ENCODE measurements around the gene CCDC63. TPM values are rescaled to one million over a fixed set of nuclear protein-coding genes. Genes with fewer than 3 reads are reported as not detected.

Gene CCDC63
- total RNA-seq, 4 donors from 2014 or later, result not detected

DNA sequence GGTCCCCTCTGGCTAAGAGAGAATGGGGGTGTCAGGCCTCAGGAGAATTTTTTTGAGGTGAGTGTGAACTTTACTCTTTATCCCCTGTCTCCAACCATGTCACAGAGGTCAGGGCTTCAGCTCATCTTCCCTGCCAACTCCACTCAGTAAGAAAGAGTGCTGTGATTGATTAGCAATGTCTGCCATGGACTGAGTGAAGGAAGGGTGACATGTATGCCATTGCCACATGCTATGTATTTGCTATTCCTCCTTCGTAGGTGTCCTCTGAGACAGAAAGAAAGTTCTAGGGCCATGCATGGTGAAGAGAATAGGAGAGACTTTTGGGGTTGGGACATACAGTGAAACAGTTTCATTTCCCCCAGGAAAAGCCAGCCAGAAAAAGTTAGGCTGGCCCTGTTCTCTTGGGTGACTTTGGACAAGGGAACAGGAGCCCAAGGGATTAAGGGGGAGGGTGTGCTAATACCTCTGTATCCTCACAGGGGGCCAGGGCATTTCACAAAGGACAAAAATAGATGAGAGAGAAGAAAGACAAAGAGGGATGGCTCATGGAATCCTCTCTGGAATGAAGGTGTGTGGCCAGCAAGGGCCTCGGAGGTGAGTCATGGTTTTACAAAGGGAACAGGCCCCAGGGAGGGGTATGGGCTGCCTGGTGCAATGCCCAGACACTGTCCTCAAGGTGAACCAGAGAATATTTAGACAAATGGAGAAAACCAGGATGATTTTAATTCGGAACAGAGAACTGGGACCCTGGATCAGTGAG, 87.5 kb downstream of the CCDC63 start:
- no peaks in the 10 kb centered on the region for H3K9me3 ChIP-seq
- H3K4me1 ChIP-seq, result no peaks in the 10 kb centered on the region
- H3K27ac ChIP-seq, result no peak overlapping the region
- peaks cover 0 to 3% of the 10 kb centered on the region in 2 donors for H3K27me3 ChIP-seq
- TF ChIP-seq, protein P1, sequence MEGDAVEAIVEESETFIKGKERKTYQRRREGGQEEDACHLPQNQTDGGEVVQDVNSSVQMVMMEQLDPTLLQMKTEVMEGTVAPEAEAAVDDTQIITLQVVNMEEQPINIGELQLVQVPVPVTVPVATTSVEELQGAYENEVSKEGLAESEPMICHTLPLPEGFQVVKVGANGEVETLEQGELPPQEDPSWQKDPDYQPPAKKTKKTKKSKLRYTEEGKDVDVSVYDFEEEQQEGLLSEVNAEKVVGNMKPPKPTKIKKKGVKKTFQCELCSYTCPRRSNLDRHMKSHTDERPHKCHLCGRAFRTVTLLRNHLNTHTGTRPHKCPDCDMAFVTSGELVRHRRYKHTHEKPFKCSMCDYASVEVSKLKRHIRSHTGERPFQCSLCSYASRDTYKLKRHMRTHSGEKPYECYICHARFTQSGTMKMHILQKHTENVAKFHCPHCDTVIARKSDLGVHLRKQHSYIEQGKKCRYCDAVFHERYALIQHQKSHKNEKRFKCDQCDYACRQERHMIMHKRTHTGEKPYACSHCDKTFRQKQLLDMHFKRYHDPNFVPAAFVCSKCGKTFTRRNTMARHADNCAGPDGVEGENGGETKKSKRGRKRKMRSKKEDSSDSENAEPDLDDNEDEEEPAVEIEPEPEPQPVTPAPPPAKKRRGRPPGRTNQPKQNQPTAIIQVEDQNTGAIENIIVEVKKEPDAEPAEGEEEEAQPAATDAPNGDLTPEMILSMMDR (IDR thresholded peaks at IDR 0.05), result no peak
- TF ChIP-seq POLR2A (IDR thresholded peaks at IDR 0.05), result no peak
- H3K4me3 ChIP-seq, result no peak overlapping the region
- no peak for DNase-seq
- intact Hi-C loops (cut with DNase I; ENCODE audit: low total_unique reads), result no loop called here
- no peaks in the 10 kb centered on the region for H3K36me3 ChIP-seq

DNA sequence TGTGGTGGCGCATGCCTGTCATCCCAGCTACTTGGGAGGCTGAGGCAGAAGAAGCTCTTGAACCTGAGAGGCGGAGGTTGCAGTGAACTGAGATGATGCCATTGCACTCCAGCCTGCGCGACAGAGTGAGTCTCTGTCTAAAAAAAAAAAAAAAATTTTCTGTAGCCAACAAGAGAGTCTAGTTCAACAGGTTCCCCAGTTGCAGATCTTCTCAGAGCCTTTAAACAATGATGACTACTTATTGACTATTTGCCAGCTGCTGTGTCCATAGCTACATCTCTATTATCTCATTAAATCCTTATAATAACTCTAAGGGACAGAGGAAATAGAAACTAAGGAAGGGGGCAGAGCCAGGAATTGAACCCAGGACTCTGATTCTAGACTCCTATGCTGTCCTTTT, 88.8 kb downstream of the CCDC63 start:
- Histone ChIP-seq H3K36me3 (no peaks in the 10 kb centered on the region), H3K4me3 (no peak overlapping the region), H3K27ac (no peak overlapping the region), H3K4me1 (no peaks in the 10 kb centered on the region), H3K9me3 (no peaks in the 10 kb centered on the region), H3K27me3 (peaks cover 0 to 3% of the 10 kb centered on the region in 2 donors)
- TF ChIP-seq, protein P1 (IDR thresholded peaks at IDR 0.05), result no peak
- TF ChIP-seq POLR2A (IDR thresholded peaks at IDR 0.05), result no peak
- intact Hi-C loops (cut with DNase I; ENCODE audit: low total_unique reads), result no loop called here
- DNase-seq, result no peak

DNA sequence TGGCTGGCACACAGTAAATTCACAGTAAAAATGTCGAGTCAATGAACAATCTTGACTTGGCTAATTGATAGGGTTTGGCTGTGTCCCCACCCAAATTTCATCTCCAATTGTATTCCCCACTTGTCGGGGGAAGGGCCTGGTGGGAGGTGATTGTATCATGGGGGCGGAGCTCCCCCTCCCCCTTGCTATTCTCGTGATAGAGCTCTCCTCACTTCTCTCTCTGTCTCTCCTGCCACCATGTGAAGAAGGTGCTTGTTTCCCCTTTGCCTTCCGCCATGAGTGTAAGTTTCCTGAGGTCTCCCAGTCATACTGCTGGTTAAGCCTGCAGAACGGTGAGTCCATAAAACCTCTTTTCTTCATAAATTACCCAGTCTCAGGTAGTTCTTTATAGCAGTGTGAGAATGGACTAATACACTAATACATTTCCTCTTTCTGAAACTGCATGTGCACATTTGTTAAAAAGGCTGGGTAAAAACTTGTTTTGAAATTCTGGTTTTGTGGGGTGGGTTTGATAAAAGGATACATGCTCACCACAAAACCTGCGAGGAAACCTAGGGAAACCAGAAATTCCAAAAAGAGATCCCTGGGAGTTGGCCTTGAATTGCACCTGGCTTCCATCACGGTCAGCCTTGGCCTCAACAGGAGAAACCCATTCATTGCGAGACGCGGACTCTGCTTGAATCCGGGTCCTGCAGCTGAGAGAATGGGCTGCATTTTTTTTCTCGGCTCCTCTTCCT, 89.7 kb downstream of the CCDC63 start:
- no peaks in the 10 kb centered on the region for H3K4me1 ChIP-seq
- no peak for DNase-seq
- H3K9me3 ChIP-seq, result no peaks in the 10 kb centered on the region
- no peak overlapping the region for H3K4me3 ChIP-seq
- no peak overlapping the region for H3K27ac ChIP-seq
- intact Hi-C loops (cut with DNase I; ENCODE audit: low total_unique reads), result no loop called here
- peaks cover 0 to 3% of the 10 kb centered on the region in 2 donors for H3K27me3 ChIP-seq
- no peak for TF ChIP-seq POLR2A (IDR thresholded peaks at IDR 0.05)
- TF ChIP-seq, protein P1 (IDR thresholded peaks at IDR 0.05), result no peak
- H3K36me3 ChIP-seq, result no peaks in the 10 kb centered on the region

DNA sequence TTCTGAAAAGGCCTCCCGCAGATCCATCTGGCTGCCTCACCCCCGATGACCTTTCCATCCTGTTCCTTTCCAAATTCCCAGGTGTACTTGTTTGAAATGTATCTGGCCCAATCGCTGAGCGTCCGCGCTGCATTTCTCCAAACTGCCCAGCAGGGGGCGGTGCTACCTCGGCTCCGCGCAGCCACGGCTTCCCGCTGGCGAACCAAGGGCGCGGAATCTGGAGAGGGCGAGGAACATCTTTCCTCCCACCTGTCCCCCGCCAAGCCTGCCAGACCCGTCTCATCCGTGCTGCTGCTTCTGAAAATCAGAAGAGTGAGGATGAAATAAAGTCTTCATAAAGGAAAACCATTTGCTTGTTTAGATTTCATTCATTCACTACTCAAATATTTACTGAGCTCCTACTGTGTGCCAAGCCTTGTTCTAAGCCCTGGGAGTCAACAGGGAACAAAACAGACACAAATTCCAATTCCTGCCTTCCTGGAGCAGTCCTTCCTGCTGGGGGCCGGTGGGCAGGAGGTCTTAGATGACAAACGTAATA, 90.4 kb downstream of the CCDC63 start:
- Histone ChIP-seq H3K27ac (no peak overlapping the region), H3K9me3 (no peaks in the 10 kb centered on the region), H3K4me3 (no peak overlapping the region), H3K27me3 (peaks cover 0 to 3% of the 10 kb centered on the region in 2 donors), H3K4me1 (no peaks in the 10 kb centered on the region), H3K36me3 (no peaks in the 10 kb centered on the region)
- intact Hi-C loops (cut with DNase I; ENCODE audit: low total_unique reads), result no loop called here
- peak in 1 of 2 donors; percentile 35 for DNase-seq
- no peak for TF ChIP-seq POLR2A (IDR thresholded peaks at IDR 0.05)
- TF ChIP-seq, protein P1 (IDR thresholded peaks at IDR 0.05), result peak; percentile 52 to 83 (median 67)

DNA sequence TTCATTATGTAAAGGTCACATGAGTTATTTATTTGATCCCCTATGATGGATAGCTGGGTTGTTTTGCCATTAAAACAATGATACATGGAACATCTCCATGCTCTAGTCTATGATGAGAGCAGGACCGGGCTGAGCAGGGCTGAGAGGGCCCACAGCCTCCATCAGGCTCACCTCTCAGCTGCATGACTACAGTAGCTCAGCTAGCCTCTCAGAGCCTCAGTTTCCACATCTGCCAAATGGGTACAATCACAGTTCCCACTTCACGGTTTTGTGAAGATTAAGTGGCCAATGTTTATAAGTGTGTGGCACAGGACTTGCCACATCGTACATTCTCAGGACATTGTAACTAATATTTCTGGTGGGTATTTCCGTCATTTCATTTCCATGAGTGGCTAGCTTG, 93.5 kb downstream of the CCDC63 start:
- intact Hi-C loops (cut with DNase I; ENCODE audit: low total_unique reads), result no loop called here
- no peaks in the 10 kb centered on the region for H3K4me1 ChIP-seq
- no peaks in the 10 kb centered on the region for H3K9me3 ChIP-seq
- DNase-seq, result no peak
- no peaks in the 10 kb centered on the region for H3K36me3 ChIP-seq
- no peak overlapping the region for H3K27ac ChIP-seq
- TF ChIP-seq, protein P1 (IDR thresholded peaks at IDR 0.05), result no peak
- no peak for TF ChIP-seq POLR2A (IDR thresholded peaks at IDR 0.05)
- peaks cover 0 to 3% of the 10 kb centered on the region in 2 donors for H3K27me3 ChIP-seq
- no peak overlapping the region for H3K4me3 ChIP-seq
